Keratinocyte (primary cell): ENCODE measurements around the gene ITGA11.

Source experiments
- EZH2 ChIP-seq: IDR thresholded peaks from one replicate; pipeline ENCODE4 v1.6.1; 2012; ENCODE audit warnings: inconsistent platforms, mild to moderate bottlenecking, low read length, moderate library complexity
- TF ChIP-seq, protein P1 (sequence below), 3 experiments: IDR thresholded peaks in 1 of 3; conservative IDR thresholded peaks in 1 of 3; optimal IDR thresholded peaks in 1 of 3; 2 replicates in 2 of 3; 3 replicates in 1 of 3; pipeline versions ENCODE3 to v1.5.1; 2011; ENCODE audit warnings: low read length in 3 of 3, mild to moderate bottlenecking in 3 of 3, moderate library complexity in 2 of 3, control low read depth in 1 of 3, inconsistent platforms in 1 of 3; ENCODE audit not compliant: insufficient read depth in 2 of 3; ENCODE audit errors: extremely low read depth in 1 of 3

- TF ChIP-seq, protein P1, sequence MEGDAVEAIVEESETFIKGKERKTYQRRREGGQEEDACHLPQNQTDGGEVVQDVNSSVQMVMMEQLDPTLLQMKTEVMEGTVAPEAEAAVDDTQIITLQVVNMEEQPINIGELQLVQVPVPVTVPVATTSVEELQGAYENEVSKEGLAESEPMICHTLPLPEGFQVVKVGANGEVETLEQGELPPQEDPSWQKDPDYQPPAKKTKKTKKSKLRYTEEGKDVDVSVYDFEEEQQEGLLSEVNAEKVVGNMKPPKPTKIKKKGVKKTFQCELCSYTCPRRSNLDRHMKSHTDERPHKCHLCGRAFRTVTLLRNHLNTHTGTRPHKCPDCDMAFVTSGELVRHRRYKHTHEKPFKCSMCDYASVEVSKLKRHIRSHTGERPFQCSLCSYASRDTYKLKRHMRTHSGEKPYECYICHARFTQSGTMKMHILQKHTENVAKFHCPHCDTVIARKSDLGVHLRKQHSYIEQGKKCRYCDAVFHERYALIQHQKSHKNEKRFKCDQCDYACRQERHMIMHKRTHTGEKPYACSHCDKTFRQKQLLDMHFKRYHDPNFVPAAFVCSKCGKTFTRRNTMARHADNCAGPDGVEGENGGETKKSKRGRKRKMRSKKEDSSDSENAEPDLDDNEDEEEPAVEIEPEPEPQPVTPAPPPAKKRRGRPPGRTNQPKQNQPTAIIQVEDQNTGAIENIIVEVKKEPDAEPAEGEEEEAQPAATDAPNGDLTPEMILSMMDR (optimal IDR thresholded peaks at IDR 0.05 in 1 of 3, IDR thresholded peaks at IDR 0.05 in 1 of 3, conservative IDR thresholded peaks at IDR 0.05 in 1 of 3; ENCODE audit: extremely low read depth in 1 of 3, insufficient read depth in 2 of 3, low read length in 3 of 3): no peak
- no peak for TF ChIP-seq EZH2
Observed at GRCh38 chr15:68284616-68285258, 147.2 kb downstream of the ITGA11 start.
